HepG2 (cell line): ENCODE data around the gene FLYWCH1. TPM values are rescaled to one million over a fixed set of nuclear protein-coding genes. Genes with fewer than 3 reads are reported as not detected.
A peak's percentile ranks its signal among the peaks of the same experiment; 100 is the strongest.

Experiments
- BORCS8-MEF2B ChIP-seq: sonication (generic); formaldehyde crosslinking; IDR thresholded peaks from 2 replicates; pipeline ENCODE4 v1.8.0; 2022; ENCODE audit warnings: mild to moderate bottlenecking, missing genetic modification reagents
- KAT2B ChIP-seq: fragments of 150-350 bp; IDR thresholded peaks from 2 replicates; pipeline ENCODE4 v1.6.1; 2014; ENCODE audit warnings: low read depth, low read length, borderline replicate concordance
- MTF2 ChIP-seq: sonication (generic); formaldehyde crosslinking; IDR thresholded peaks from 2 replicates; pipeline ENCODE4 v1.5.0; 2020; ENCODE audit warnings: missing genetic modification reagents, borderline replicate concordance
- RCOR2 ChIP-seq: IDR thresholded peaks from 2 replicates; pipeline ENCODE4 v1.6.1; 2016; ENCODE audit warnings: missing biosample characterization, missing genetic modification reagents
- RFXANK ChIP-seq: IDR thresholded peaks from 2 replicates; pipeline ENCODE4 v1.6.1; 2016
- ZNF20 ChIP-seq: sonication (generic); formaldehyde crosslinking; IDR thresholded peaks from 2 replicates; pipeline ENCODE4 v1.4.0; 2020; ENCODE audit warnings: mild to moderate bottlenecking, moderate library complexity, missing genetic modification reagents
- ZNF30 ChIP-seq: sonication (generic); formaldehyde crosslinking; IDR thresholded peaks from 2 replicates; pipeline ENCODE4 v1.5.0; 2020; ENCODE audit warnings: mild to moderate bottlenecking, missing genetic modification reagents
- ZNF318 ChIP-seq: sonication (generic); formaldehyde crosslinking; IDR thresholded peaks from 2 replicates; pipeline ENCODE4 v1.4.0; 2020; ENCODE audit warnings: mild to moderate bottlenecking, missing genetic modification reagents
- ZNF430 ChIP-seq: sonication (generic); formaldehyde crosslinking; IDR thresholded peaks from 2 replicates; pipeline ENCODE4 v1.9.0; 2021; ENCODE audit warnings: mild to moderate bottlenecking, missing genetic modification reagents
- ZNF431 ChIP-seq: sonication (generic); formaldehyde crosslinking; IDR thresholded peaks from 2 replicates; pipeline ENCODE4 v1.9.0; 2022; ENCODE audit warnings: missing genetic modification reagents, low read depth, mild to moderate bottlenecking, borderline replicate concordance
- ZNF567 ChIP-seq: sonication (generic); formaldehyde crosslinking; IDR thresholded peaks from 2 replicates; pipeline ENCODE4 v1.8.1; 2023; ENCODE audit warnings: mild to moderate bottlenecking, missing genetic modification reagents, borderline replicate concordance
- ZNF678 ChIP-seq: sonication (generic); formaldehyde crosslinking; IDR thresholded peaks from 2 replicates; pipeline ENCODE4 v1.4.0; 2020; ENCODE audit warnings: mild to moderate bottlenecking, missing genetic modification reagents
- polyA plus RNA-seq, 8 experiments: library from polyadenylated mRNA; depleted of rRNA in 3 of 8; stranded (reverse) in 7 of 8; unstranded in 1 of 8; fragments of >200 nt; fragmentation: Illumina TruSeq in 4 of 8; extraction: Trizol in 4 of 8; gene quantifications; 2 replicates each; pipeline versions ENCODE4 v1.2.1 to v1.2.3, GENCODE V29; 2011 to 2016; ENCODE audit warnings: low read depth in 4 of 8, missing spikeins in 1 of 8, mixed read lengths in 1 of 8; ENCODE audit not compliant: insufficient read depth in 1 of 8
- total RNA-seq, 5 experiments: library from RNA; depleted of rRNA; stranded (reverse); fragments of >200 nt; fragmentation: Illumina TruSeq; extraction: Trizol; gene quantifications; 2 replicates each; pipeline ENCODE4 v1.2.3, GENCODE V29; 2016; ENCODE audit warnings: low read depth in 1 of 5
- TF ChIP-seq, protein P1 (sequence below): sonication (generic); formaldehyde crosslinking; IDR thresholded peaks from 2 replicates; pipeline ENCODE4 v1.5.0; 2020; ENCODE audit warnings: mild to moderate bottlenecking, missing genetic modification reagents, moderate library complexity
- TF ChIP-seq, protein P2 (sequence below): IDR thresholded peaks from 2 replicates; pipeline ENCODE4 v1.6.1; 2016; ENCODE audit warnings: mild to moderate bottlenecking, missing biosample characterization, missing genetic modification reagents
- TF ChIP-seq, protein P3 (sequence below): sonication (generic); formaldehyde crosslinking; IDR thresholded peaks from 2 replicates; pipeline ENCODE4 v1.4.0; 2020; ENCODE audit warnings: mild to moderate bottlenecking, low read depth, missing genetic modification reagents

FLYWCH1 gene
- total and polyA plus RNA-seq, 2 of the 13 experiments (the other 11 are each of a cell fraction or from before 2014, with no cell fraction given) = 7.3 to 12.4 TPM

GRCh38 chr16:2911638-2912329 is at the start of gene FLYWCH1 (continued):
- TF ChIP-seq, protein P1, sequence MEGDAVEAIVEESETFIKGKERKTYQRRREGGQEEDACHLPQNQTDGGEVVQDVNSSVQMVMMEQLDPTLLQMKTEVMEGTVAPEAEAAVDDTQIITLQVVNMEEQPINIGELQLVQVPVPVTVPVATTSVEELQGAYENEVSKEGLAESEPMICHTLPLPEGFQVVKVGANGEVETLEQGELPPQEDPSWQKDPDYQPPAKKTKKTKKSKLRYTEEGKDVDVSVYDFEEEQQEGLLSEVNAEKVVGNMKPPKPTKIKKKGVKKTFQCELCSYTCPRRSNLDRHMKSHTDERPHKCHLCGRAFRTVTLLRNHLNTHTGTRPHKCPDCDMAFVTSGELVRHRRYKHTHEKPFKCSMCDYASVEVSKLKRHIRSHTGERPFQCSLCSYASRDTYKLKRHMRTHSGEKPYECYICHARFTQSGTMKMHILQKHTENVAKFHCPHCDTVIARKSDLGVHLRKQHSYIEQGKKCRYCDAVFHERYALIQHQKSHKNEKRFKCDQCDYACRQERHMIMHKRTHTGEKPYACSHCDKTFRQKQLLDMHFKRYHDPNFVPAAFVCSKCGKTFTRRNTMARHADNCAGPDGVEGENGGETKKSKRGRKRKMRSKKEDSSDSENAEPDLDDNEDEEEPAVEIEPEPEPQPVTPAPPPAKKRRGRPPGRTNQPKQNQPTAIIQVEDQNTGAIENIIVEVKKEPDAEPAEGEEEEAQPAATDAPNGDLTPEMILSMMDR (CRISPR knock-in tag) = 0 out of 2 replicates have a peak, but pooled peaks have one; percentile 24
- TF ChIP-seq BORCS8-MEF2B (CRISPR knock-in tag) = no peak; the same call in none of the 2 replicates
- TF ChIP-seq, protein P2, sequence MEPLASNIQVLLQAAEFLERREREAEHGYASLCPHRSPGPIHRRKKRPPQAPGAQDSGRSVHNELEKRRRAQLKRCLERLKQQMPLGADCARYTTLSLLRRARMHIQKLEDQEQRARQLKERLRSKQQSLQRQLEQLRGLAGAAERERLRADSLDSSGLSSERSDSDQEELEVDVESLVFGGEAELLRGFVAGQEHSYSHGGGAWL (CRISPR knock-in tag) = no peak
- TF ChIP-seq RFXANK (CRISPR knock-in tag) = no peak
- no peak; the same call in 1 of the 2 replicates for TF ChIP-seq ZNF431 (CRISPR knock-in tag)
- no peak for TF ChIP-seq KAT2B
- TF ChIP-seq RCOR2 (CRISPR knock-in tag) = peak; percentile 19; the same call in 1 of the 2 replicates
- TF ChIP-seq, protein P3, sequence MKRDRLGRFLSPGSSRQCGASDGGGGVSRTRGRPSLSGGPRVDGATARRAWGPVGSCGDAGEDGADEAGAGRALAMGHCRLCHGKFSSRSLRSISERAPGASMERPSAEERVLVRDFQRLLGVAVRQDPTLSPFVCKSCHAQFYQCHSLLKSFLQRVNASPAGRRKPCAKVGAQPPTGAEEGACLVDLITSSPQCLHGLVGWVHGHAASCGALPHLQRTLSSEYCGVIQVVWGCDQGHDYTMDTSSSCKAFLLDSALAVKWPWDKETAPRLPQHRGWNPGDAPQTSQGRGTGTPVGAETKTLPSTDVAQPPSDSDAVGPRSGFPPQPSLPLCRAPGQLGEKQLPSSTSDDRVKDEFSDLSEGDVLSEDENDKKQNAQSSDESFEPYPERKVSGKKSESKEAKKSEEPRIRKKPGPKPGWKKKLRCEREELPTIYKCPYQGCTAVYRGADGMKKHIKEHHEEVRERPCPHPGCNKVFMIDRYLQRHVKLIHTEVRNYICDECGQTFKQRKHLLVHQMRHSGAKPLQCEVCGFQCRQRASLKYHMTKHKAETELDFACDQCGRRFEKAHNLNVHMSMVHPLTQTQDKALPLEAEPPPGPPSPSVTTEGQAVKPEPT = peak; percentile 87; the same call in 1 of the 2 replicates
- TF ChIP-seq ZNF30 (CRISPR knock-in tag) = no peak
- no peak for TF ChIP-seq MTF2
- peak; percentile 80; the same call in 1 of the 2 replicates for TF ChIP-seq ZNF567
- no peak; the same call in 1 of the 2 replicates for TF ChIP-seq ZNF318 (CRISPR knock-in tag)
- no peak for TF ChIP-seq ZNF20 (CRISPR knock-in tag)
- TF ChIP-seq ZNF430 (CRISPR knock-in tag) = no peak; the same call in 1 of the 2 replicates
- no peak for TF ChIP-seq ZNF678
